Naive thymus-derived CD4-positive, alpha-beta T cell (primary cell): ENCODE data around the gene GOLPH3L. TPM values are rescaled to one million over a fixed set of nuclear protein-coding genes. Genes with fewer than 3 reads are reported as not detected.
A peak's percentile ranks its signal among the peaks of the same experiment; 100 is the strongest.
"Not testable (repeated sequence)": the region's sequence is repeated elsewhere in the genome, so short reads cannot be mapped to it uniquely, and the experiment has no call there.

Source experiments
- ATAC-seq: fragments of 150-1000 bp; cut with Tn5 transposase; 2 replicates; pipeline ENCODE4 v1.10.0; 2021; ENCODE audit warnings: mild to moderate bottlenecking, moderate library complexity
- CTCF ChIA-PET: fragments of 350-600 bp; sonication (Branson Sonifier 250); formaldehyde crosslinking; loops from one replicate; lab custom pipeline; 2021; ENCODE audit warnings: antibody characterized with exemption; lab: Charles Lee
- POLR2A ChIA-PET: fragments of 350-600 bp; sonication (Branson Sonifier 250); formaldehyde crosslinking; loops from one replicate; lab custom pipeline; 2021; ENCODE audit warnings: antibody characterized with exemption, inconsistent platforms; lab: Charles Lee
- DNase-seq, 9 donors: peaks; one replicate each; pipeline versions ENCODE4 v3.0.0 to v3.0.0-alpha.2; 2020 to 2022; ENCODE audit warnings: mixed read lengths in 1 of 9
- H3K27ac ChIP-seq: one replicate; pipeline ENCODE4 v1.7.0; 2013; ENCODE audit warnings: mild to moderate bottlenecking, low read depth, low read length, moderate library complexity
- H3K27me3 ChIP-seq, 2 donors: one replicate each; pipeline ENCODE4 v1.7.0; 2013; ENCODE audit warnings: low read length in 2 of 2, mild to moderate bottlenecking in 2 of 2, moderate library complexity in 2 of 2; ENCODE audit not compliant: control insufficient read depth in 2 of 2, insufficient read depth in 2 of 2
- H3K36me3 ChIP-seq, 3 experiments: 1 replicate in 2 of 3; 2 replicates in 1 of 3; pipeline ENCODE4 v1.7.0; 2013; ENCODE audit warnings: low read length in 3 of 3, mild to moderate bottlenecking in 3 of 3, moderate library complexity in 1 of 3; ENCODE audit not compliant: insufficient read depth in 3 of 3, control insufficient read depth in 2 of 3
- H3K4me1 ChIP-seq, 2 donors: one replicate each; pipeline ENCODE4 v1.7.0; 2013; ENCODE audit warnings: low read length in 2 of 2, mild to moderate bottlenecking in 2 of 2, moderate library complexity in 1 of 2; ENCODE audit not compliant: control insufficient read depth in 2 of 2, insufficient read depth in 2 of 2
- H3K4me3 ChIP-seq: 2 replicates; pipeline ENCODE4 v1.7.0; 2013; ENCODE audit warnings: mild to moderate bottlenecking, low read length
- H3K9me3 ChIP-seq, 3 experiments: 1 replicate in 2 of 3; 2 replicates in 1 of 3; pipeline ENCODE4 v1.7.0; 2013; ENCODE audit warnings: low read length in 3 of 3; ENCODE audit not compliant: control insufficient read depth in 2 of 3
- H3K27ac Mint-ChIP-seq, 9 donors: one replicate each; pipeline ENCODE4 v1.8.0; 2020 to 2022; ENCODE audit warnings: mixed read lengths in 9 of 9, mild to moderate bottlenecking in 8 of 9, moderate library complexity in 5 of 9, inconsistent platforms in 2 of 9
- H3K27me3 Mint-ChIP-seq, 5 donors: one replicate each; pipeline ENCODE4 v1.8.0; 2021 to 2022; ENCODE audit warnings: mixed read lengths in 5 of 5, mild to moderate bottlenecking in 1 of 5
- H3K36me3 Mint-ChIP-seq, 5 donors: one replicate each; pipeline ENCODE4 v1.8.0; 2020 to 2022; ENCODE audit warnings: mixed read lengths in 5 of 5, mild to moderate bottlenecking in 3 of 5, inconsistent platforms in 1 of 5
- H3K4me1 Mint-ChIP-seq, 7 donors: one replicate each; pipeline ENCODE4 v1.8.0; 2020 to 2022; ENCODE audit warnings: mixed read lengths in 7 of 7, mild to moderate bottlenecking in 3 of 7, inconsistent platforms in 1 of 7
- H3K4me3 Mint-ChIP-seq, 10 donors: one replicate each; pipeline ENCODE4 v1.8.0; 2020 to 2022; ENCODE audit warnings: mild to moderate bottlenecking in 10 of 10, mixed read lengths in 10 of 10, moderate library complexity in 6 of 10, inconsistent platforms in 2 of 10
- H3K9me3 Mint-ChIP-seq, 11 donors: one replicate each; pipeline ENCODE4 v1.8.0; 2020 to 2022; ENCODE audit warnings: mixed read lengths in 11 of 11, mild to moderate bottlenecking in 4 of 11, inconsistent platforms in 1 of 11, moderate library complexity in 1 of 11
- intact Hi-C, 2 donors: fragments of 100-400 bp; cut with micrococcal nuclease; formaldehyde crosslinking; loops; one replicate each; pipeline ENCODE4 v1.15.1; 2023
- polyA plus RNA-seq, 2 donors: library from polyadenylated mRNA; unstranded; fragments of 300-500 nt; fragmentation: Illumina TruSeq; gene quantifications; one replicate each; pipeline ENCODE4 v1.2.3, GENCODE V29; 2021
- total RNA-seq, 6 experiments: library from RNA in 5 of 6; stranded (reverse) in 5 of 6; gene quantifications; 1 replicate in 5 of 6; 2 replicates in 1 of 6; pipeline ENCODE4 v1.2.3 and lab custom pipeline; 2021 to 2026

GOLPH3L gene
- total and polyA plus RNA-seq, 7 experiments from 2014 or later: 8.7 to 32.1 (median 23.6) TPM

DNA sequence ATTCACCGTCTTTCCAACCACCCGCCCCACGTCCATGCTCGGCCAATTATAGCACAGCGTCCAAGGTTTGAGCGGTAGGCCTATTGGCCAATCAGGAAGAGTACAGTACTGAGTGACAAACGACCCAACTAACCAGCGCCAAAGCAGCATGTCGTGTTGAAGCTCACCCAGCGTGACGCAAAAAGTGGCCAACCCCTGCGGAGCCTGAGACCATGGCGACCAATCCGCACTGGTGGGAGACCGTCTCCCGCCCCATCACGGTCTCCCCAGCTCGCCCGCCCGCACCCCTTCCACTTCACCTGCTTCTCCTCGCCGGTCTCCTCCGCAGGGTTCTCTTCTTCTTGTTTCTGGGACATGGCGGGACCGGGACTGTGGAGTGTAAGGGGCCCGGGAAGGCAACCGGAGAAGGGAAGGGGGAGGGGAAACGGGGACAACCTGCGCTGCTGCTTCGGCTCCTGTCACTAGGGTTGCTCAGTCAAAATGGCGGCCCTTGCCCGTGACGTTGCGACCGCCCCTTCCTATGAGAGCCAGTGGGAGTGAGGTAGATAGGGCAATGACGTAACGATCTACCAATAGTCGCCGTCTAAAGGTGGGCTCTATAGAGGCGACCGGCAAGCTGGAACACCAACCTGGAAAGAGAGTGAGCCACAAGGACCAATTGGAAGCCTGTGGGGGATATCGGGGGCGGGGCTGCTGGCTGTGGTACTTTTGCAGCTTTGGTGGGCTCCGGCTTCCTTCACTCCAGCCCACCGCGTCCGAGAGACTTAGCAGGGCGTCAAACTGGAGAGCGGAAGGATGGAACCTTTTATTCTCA lies 67.6 kb downstream of the GOLPH3L start, which contains the start of gene ENSA:
Gene ENSA (minus strand): TSS at position 498 of the 814 bp plus-strand sequence. CDS start 142 bp downstream, at position 356.
- H3K27me3 Mint-ChIP-seq: no peaks in the 10 kb centered on the region
- no peak within 1 kb of the TSS for H3K4me3 Mint-ChIP-seq
- Histone ChIP-seq H3K36me3 (peaks cover 4 to 31% (median 30%) of the 10 kb centered on the region in 3 experiments), H3K27ac (peak within 1 kb of the TSS; percentile 98), H3K27me3 (no peaks in the 10 kb centered on the region), H3K4me3 (peak within 1 kb of the TSS; percentile 88), H3K9me3 (no peaks in the 10 kb centered on the region), H3K4me1 (peaks cover 15 to 18% of the 10 kb centered on the region in 2 donors)
- DNase-seq (peak; percentile 85 to 99 (median 98)), ATAC-seq (peak; percentile 91)
- intact Hi-C loops: loop anchor here (1.0 to 5.0 kb wide), 23 partner anchors 18 to 718 kb away; partner anchors contain the start of genes ARNT (in 2 of the 2), CERS2 (in 2 of the 2), GOLPH3L (in 2 of the 2) and MCL1 (in 2 of the 2)
- POLR2A ChIA-PET: interaction anchor here (0.5 to 5.8 kb wide), 32 partner anchors 8 to 742 kb away, joined by 3 to 107 read pairs (median 4); partner anchors contain the start of genes FALEC, GOLPH3L, MCL1 and RPRD2
- H3K9me3 Mint-ChIP-seq: no peaks in the 10 kb centered on the region
- H3K4me1 Mint-ChIP-seq: peaks cover 0 to 40% (median 17%) of the 10 kb centered on the region in 7 donors
- peak within 1 kb of the TSS in 2 of 9 donors; percentile 4 to 71 for H3K27ac Mint-ChIP-seq
- CTCF ChIA-PET: interaction anchor here (0.5 to 4.0 kb wide), 9 partner anchors 9 to 104 kb away, joined by 3 to 57 read pairs (median 3); partner anchors contain the start of gene MCL1
- peaks cover 0 to 31% (median 18%) of the 10 kb centered on the region in 5 donors for H3K36me3 Mint-ChIP-seq

DNA sequence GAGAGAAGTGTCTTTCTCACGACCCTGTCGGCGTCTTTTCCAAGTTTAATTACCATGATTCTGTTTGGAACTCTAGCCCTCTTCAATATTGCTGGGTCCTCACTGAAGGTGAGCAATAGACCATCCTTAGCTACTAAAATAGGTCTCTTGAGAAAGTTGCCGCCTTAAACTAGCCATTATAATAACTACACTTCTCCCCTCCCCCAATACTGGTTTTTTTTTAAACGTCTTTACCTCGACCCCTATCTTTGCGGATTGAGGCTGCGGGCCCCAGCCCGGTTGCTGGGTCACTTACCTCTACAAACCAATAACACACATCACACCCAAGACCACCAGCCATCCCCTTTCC lies 68.2 kb downstream of the GOLPH3L start:
- Histone ChIP-seq H3K27me3 (no peaks in the 10 kb centered on the region), H3K36me3 (peaks cover 4 to 37% (median 32%) of the 10 kb centered on the region in 3 experiments), H3K4me3 (peak overlapping the region; percentile 88), H3K9me3 (no peaks in the 10 kb centered on the region), H3K4me1 (peaks cover 15 to 18% of the 10 kb centered on the region in 2 donors), H3K27ac (peak overlapping the region; percentile 98)
- no peak overlapping the region for H3K27ac Mint-ChIP-seq
- peaks cover 0 to 46% (median 17%) of the 10 kb centered on the region in 7 donors for H3K4me1 Mint-ChIP-seq
- no peaks in the 10 kb centered on the region for H3K9me3 Mint-ChIP-seq
- ATAC-seq (no peak), DNase-seq (no peak)
- ChIA-PET POLR2A (interaction anchor here (0.5 to 5.8 kb wide), 25 partner anchors 9 to 1001 kb away, joined by 3 to 107 read pairs (median 4); partner anchors contain the start of genes FALEC, GOLPH3L, MCL1 and RPRD2), CTCF (interaction anchor here (1.2 to 4.0 kb wide), 4 partner anchors 8 to 94 kb away, joined by 3 to 57 read pairs (median 10); partner anchors contain the start of gene MCL1)
- intact Hi-C loops: loop anchor here (1.0 to 5.0 kb wide), 23 partner anchors 17 to 719 kb away; partner anchors contain the start of genes ARNT (in 2 of the 2), CERS2 (in 2 of the 2), GOLPH3L (in 2 of the 2) and MCL1 (in 2 of the 2)
- no peaks in the 10 kb centered on the region for H3K27me3 Mint-ChIP-seq
- no peak overlapping the region for H3K4me3 Mint-ChIP-seq
- H3K36me3 Mint-ChIP-seq: peaks cover 0 to 31% (median 18%) of the 10 kb centered on the region in 5 donors

DNA sequence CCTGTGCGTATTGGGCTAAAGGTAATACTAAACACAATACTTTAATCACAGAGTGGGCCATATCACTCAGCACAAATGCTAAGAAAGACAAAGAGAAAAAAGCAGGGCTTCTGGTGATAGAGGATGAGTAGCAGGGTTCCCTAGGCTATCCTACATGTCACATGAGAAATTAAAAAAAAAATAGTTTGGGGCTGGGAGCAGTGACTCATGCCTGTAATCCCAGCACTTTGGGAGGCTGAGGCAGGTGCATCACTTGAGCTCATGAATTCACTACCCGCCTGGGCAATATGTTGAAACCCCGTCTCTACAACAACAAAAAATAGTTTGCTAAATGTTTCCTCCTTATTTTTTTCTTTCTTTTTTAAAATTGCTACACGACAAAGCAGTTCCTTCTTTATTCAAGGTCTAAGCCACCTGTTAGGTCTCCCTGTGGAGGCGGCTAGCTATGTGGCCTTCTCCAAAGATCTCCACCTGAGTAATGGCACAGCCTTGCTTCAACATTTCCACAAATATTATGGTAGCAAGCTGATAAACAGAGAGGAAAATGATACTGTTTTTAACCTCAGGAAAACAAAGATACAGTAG lies 69.0 kb downstream of the GOLPH3L start:
- peaks cover 4 to 42% (median 34%) of the 10 kb centered on the region in 3 experiments for H3K36me3 ChIP-seq
- ChIA-PET CTCF (interaction anchor here (0.6 to 4.0 kb wide), 4 partner anchors 10 to 67 kb away, joined by 3 to 57 read pairs (median 4); partner anchors contain the start of gene MCL1), POLR2A (interaction anchor here (0.6 to 5.8 kb wide), 15 partner anchors 13 to 1001 kb away, joined by 3 to 107 read pairs (median 4); partner anchors contain the start of genes FALEC, MCL1 and RPRD2)
- Mint-ChIP-seq H3K4me1 (peaks cover 0 to 52% (median 19%) of the 10 kb centered on the region in 7 donors), H3K36me3 (peaks cover 4 to 37% (median 22%) of the 10 kb centered on the region in 5 donors), H3K4me3 (peak overlapping the region in 3 of 10 donors; percentile 39 to 64 (median 45)), H3K9me3 (no peaks in the 10 kb centered on the region), H3K27ac (peak overlapping the region in 5 of 9 donors; percentile 27 to 60 (median 40)), H3K27me3 (no peaks in the 10 kb centered on the region)
- ATAC-seq: no peak
- peak overlapping the region; percentile 88 for H3K4me3 ChIP-seq
- H3K9me3 ChIP-seq: no peaks in the 10 kb centered on the region
- peaks cover 15 to 18% of the 10 kb centered on the region in 2 donors for H3K4me1 ChIP-seq
- H3K27ac ChIP-seq: peak overlapping the region; percentile 98
- no peak for DNase-seq
- intact Hi-C loops: loop anchor here (2.0 to 5.0 kb wide), 5 partner anchors 67 to 359 kb away; partner anchors contain the start of genes APH1A (in 1 of the 2), CERS2 (in 1 of the 2), CTSS (in 1 of the 2) and SETDB1 (in 1 of the 2)
- no peaks in the 10 kb centered on the region for H3K27me3 ChIP-seq

DNA sequence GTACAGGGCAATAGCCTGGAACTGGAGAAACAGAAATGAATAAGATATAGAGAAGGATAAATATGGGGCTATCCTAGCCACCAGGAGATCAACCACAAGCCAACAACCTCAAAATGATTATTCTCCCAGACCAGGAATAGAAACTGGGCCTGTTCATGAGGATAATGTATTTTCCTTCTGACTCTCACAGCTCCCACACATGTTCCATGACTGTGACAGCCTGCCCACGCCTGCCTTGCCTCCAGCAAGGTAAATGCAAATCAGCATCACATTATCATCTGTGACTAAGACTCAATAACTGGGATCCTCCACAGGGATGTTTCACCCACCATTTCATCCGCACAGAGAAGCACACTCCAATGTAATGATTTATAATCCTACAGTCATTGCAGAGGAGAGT lies 70.8 kb downstream of the GOLPH3L start:
- peaks cover 4 to 51% (median 34%) of the 10 kb centered on the region in 3 experiments for H3K36me3 ChIP-seq
- DNase-seq: peak in 1 of 9 donors; percentile 45
- CTCF ChIA-PET: interaction anchor here (4.0 kb wide), 1 partner anchor 65 kb away, joined by 57 read pairs; no protein-coding TSS in a partner anchor

DNA sequence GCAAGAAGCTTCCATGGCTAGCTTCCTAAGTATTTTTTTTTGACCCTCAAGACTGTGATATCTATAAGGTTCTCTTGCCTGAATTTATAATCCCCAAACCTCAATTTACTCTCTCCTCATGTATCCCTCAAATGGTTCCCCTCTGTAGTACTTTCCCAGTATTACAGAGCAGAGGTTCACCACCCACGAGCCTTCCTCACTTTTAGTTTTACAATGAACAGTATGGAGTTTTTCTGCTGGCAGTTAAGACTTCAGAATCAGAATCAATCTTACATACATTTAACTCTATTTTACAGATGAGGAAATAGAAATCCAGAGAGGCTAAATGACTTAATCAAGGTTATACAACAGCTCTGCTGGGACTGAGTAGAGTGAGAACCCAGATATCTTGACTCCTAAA lies 72.4 kb downstream of the GOLPH3L start:
- CTCF ChIA-PET: interaction anchor here (12.1 kb wide), 1 partner anchor 62 kb away, joined by 272 read pairs; no protein-coding TSS in a partner anchor

More for the DNA sequence above, 70.8 kb downstream of the GOLPH3L start:
- H3K36me3 Mint-ChIP-seq: peaks cover 4 to 39% (median 23%) of the 10 kb centered on the region in 5 donors
- Histone ChIP-seq H3K4me1 (peaks cover 15 to 25% of the 10 kb centered on the region in 2 donors), H3K27ac (no peak overlapping the region), H3K27me3 (no peaks in the 10 kb centered on the region), H3K4me3 (no peak overlapping the region), H3K9me3 (no peaks in the 10 kb centered on the region)
- POLR2A ChIA-PET: interaction anchor here (4.9 to 5.8 kb wide), 2 partner anchors 49 to 64 kb away, joined by 89 to 107 read pairs; partner anchors contain the start of gene MCL1
- peak overlapping the region in 1 of 10 donors; percentile 7 for H3K4me3 Mint-ChIP-seq
- H3K4me1 Mint-ChIP-seq: peaks cover 11 to 68% (median 32%) of the 10 kb centered on the region in 7 donors
- intact Hi-C loops: loop anchor here in 1 of 2 donors (5.0 kb wide), 1 partner anchor 301 kb away; the partner anchor contains the start of gene SETDB1
- H3K9me3 Mint-ChIP-seq: no peaks in the 10 kb centered on the region
- H3K27ac Mint-ChIP-seq: peak overlapping the region in 1 of 9 donors; percentile 24
- ATAC-seq: no peak
- H3K27me3 Mint-ChIP-seq: no peaks in the 10 kb centered on the region

More for the DNA sequence above, 72.4 kb downstream of the GOLPH3L start:
- H3K27me3 Mint-ChIP-seq, H3K9me3 ChIP-seq, ATAC-seq, DNase-seq, intact Hi-C loops, H3K27me3 ChIP-seq, H3K27ac ChIP-seq, H3K9me3 Mint-ChIP-seq, H3K4me3 ChIP-seq: not testable (repeated sequence)
- Mint-ChIP-seq H3K4me1 (peaks cover 17 to 73% (median 42%) of the 10 kb centered on the region in 7 donors), H3K27ac (peak overlapping the region in 6 of 9 donors; percentile 27 to 69 (median 46)), H3K36me3 (peaks cover 11 to 46% (median 29%) of the 10 kb centered on the region in 5 donors), H3K4me3 (peak overlapping the region in 1 of 10 donors; percentile 3)
- POLR2A ChIA-PET: interaction anchor here (1.5 to 16.6 kb wide), 3 partner anchors 10 to 61 kb away, joined by 5 to 254 read pairs (median 92); partner anchors contain the start of gene MCL1
- H3K36me3 ChIP-seq: peaks cover 4 to 65% (median 34%) of the 10 kb centered on the region in 3 experiments
- peaks cover 11 to 41% of the 10 kb centered on the region in 2 donors for H3K4me1 ChIP-seq
